Body of pancreas (tissue), 4 donors: ENCODE measurements around the gene NPAS1. TPM values are rescaled to one million over a fixed set of nuclear protein-coding genes. Genes with fewer than 3 reads are reported as not detected.

Experiments used
- ATAC-seq: fragments of 150-250 bp; one replicate; pipeline ENCODE4 v1.9.1; 2016
- DNase-seq, 4 donors: peaks; one replicate each; pipeline ENCODE4 v3.0.0-alpha.2; 2019
- H3K27ac ChIP-seq, 4 donors: fragments of 200-600 bp; sonication (generic); 1 replicate in 3 of 4; 2 replicates in 1 of 4; pipeline versions ENCODE4 v1.5.1 to v1.6.1; 2016 to 2019; ENCODE audit warnings: mild to moderate bottlenecking in 1 of 4, mixed read lengths in 1 of 4, moderate library complexity in 1 of 4
- H3K27me3 ChIP-seq, 2 donors: fragments of 200-600 bp; sonication (generic); one replicate each; pipeline ENCODE4 v1.6.0; 2016; ENCODE audit warnings: mild to moderate bottlenecking in 1 of 2
- H3K36me3 ChIP-seq, 2 donors: fragments of 200-600 bp; sonication (generic); replicated peaks in 1 of 2; 2 replicates each; pipeline ENCODE4 v1.5.1; 2016; ENCODE audit warnings: low read depth in 2 of 2; ENCODE audit not compliant: insufficient read depth in 1 of 2
- H3K4me1 ChIP-seq: fragments of 200-600 bp; sonication (generic); one replicate; pipeline ENCODE4 v1.6.0; 2016
- H3K4me3 ChIP-seq, 2 donors: fragments of 200-600 bp; sonication (generic); 1 replicate in 1 of 2; 2 replicates in 1 of 2; pipeline ENCODE4 v1.5.1; 2016 to 2019
- H3K9me3 ChIP-seq, 3 donors: fragments of 200-600 bp; sonication (generic); 1 replicate in 2 of 3; 2 replicates in 1 of 3; pipeline ENCODE4 v1.5.1; 2016
- CTCF ChIP-seq, 7 experiments: fragments of 450-650 bp in 4 of 7; fragments of 200-600 bp in 3 of 7; sonication (generic) in 3 of 7; IDR thresholded peaks; one replicate each; pipeline ENCODE4 v1.5.1; 2016 to 2019; ENCODE audit warnings: antibody characterized with exemption in 7 of 7
- POLR2A ChIP-seq, 3 donors: fragments of 450-650 bp; IDR thresholded peaks; one replicate each; pipeline ENCODE4 v1.6.1; 2016; ENCODE audit warnings: antibody characterized with exemption in 3 of 3, mild to moderate bottlenecking in 2 of 3
- WGBS, 2 donors: methylation state at CpG; one replicate each; pipeline ENCODE4 v1.1.5; 2017; 5-methylcytosine and 5-hydroxymethylcytosine counted together
- intact Hi-C: fragments of 100-400 bp; cut with DNase I; formaldehyde crosslinking; loops from one replicate; pipeline ENCODE4 v1.15.1; 2023
- total RNA-seq, 2 donors: library from RNA; depleted of rRNA; stranded (reverse); fragments of >200 nt; gene quantifications; one replicate each; pipeline ENCODE4 v1.1.0, GENCODE V29; 2016

NPAS1 gene
- total RNA-seq, 2 donors from 2014 or later, result not detected

- Histone ChIP-seq H3K27me3 (no peaks in the 10 kb centered on the region), H3K4me3 (no peak overlapping the region), H3K36me3 (peaks cover 0 to 17% of the 10 kb centered on the region in 2 donors), H3K9me3 (peaks cover 0 to 6% (median 0%) of the 10 kb centered on the region in 3 donors), H3K4me1 (peaks cover 6% of the 10 kb centered on the region), H3K27ac (no peak overlapping the region)
- WGBS, 2 donors, result 90 to 91% methylated on average over 10 to 11 of the region's 11 CpGs
- ATAC-seq (no peak), DNase-seq (no peak)
- intact Hi-C loops, result no loop called here
- TF ChIP-seq CTCF (IDR thresholded peaks at IDR 0.05) (no peak), POLR2A (IDR thresholded peaks at IDR 0.05) (no peak)
Measured at GRCh38 chr19:47001584-47001983, 18.1 kb upstream of the NPAS1 start.

- Histone ChIP-seq H3K4me1 (peaks cover 6% of the 10 kb centered on the region), H3K4me3 (no peak overlapping the region), H3K27me3 (no peaks in the 10 kb centered on the region), H3K27ac (no peak overlapping the region), H3K9me3 (peaks cover 0 to 6% (median 0%) of the 10 kb centered on the region in 3 donors), H3K36me3 (peaks cover 0 to 17% of the 10 kb centered on the region in 2 donors)
- ATAC-seq (no peak), DNase-seq (no peak)
- intact Hi-C loops, result no loop called here
- TF ChIP-seq CTCF (IDR thresholded peaks at IDR 0.05) (no peak), POLR2A (IDR thresholded peaks at IDR 0.05) (no peak)
- WGBS, 2 donors, result 69 to 76% methylated on average over 11 to 23 of the region's 23 CpGs
Measured at GRCh38 chr19:47002106-47002766, 17.4 kb upstream of the NPAS1 start.

GRCh38 chr19:47002853-47003610, 16.6 kb upstream of the NPAS1 start:
- H3K4me3 ChIP-seq, result no peak overlapping the region
- WGBS, 2 donors, result 76 to 84% methylated on average over 25 to 26 of the region's 26 CpGs
- H3K27me3 ChIP-seq, result no peaks in the 10 kb centered on the region
- no peak for DNase-seq
- H3K27ac ChIP-seq, result no peak overlapping the region
- no peak for ATAC-seq
- H3K9me3 ChIP-seq, result peaks cover 0 to 6% (median 0%) of the 10 kb centered on the region in 3 donors
- no peak for TF ChIP-seq CTCF (IDR thresholded peaks at IDR 0.05)
- TF ChIP-seq POLR2A (IDR thresholded peaks at IDR 0.05), result no peak
- H3K36me3 ChIP-seq, result peaks cover 0 to 16% of the 10 kb centered on the region in 2 donors
- peaks cover 6% of the 10 kb centered on the region for H3K4me1 ChIP-seq
- intact Hi-C loops, result no loop called here

DNA sequence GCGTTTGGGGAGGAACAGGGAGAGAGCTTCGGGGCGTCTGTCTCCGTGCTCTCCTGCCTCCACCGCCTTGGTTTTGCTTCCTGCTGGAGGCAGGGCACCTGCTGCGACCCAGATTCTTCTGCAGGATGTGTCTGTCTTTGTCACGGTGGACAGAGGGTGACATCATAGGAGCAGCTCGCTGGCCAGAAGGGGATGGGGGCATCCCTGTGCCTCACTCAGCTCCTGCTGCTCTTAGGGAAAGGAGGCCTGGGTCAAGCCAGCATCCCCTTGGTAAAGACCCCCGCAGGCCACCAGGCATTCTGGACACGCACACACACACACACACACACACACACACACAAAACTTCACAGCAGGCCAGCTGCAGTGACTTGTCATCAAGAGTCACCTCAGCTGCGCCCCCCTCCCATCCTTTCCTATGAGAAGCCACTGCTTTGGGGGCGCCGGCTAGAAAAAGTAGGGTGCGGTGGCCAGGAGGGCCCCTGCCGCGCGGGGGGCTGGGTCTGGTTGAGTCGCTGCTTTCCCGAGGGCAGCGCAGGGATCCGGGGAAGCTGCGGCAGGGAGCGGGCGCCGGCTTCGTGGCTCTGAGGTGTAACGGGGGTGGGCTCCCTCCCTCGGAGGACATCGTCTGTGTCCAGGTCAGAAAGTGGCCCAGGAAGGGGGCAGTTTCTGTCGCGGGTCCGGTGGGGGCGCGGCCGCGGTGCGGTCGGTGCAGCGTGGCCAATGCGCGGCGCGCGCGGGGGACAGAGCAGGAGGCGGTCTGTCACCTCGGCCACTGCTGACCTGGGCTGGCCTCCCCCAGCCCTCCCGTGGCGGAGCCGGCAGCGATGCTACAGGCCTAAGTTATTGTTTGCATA, 15.8 kb upstream of the NPAS1 start:
- H3K27ac ChIP-seq, result no peak overlapping the region
- H3K27me3 ChIP-seq, result no peaks in the 10 kb centered on the region
- H3K4me3 ChIP-seq, result no peak overlapping the region
- H3K9me3 ChIP-seq, result peaks cover 0 to 6% (median 0%) of the 10 kb centered on the region in 3 donors
- no peak for TF ChIP-seq POLR2A (IDR thresholded peaks at IDR 0.05)
- no peak for TF ChIP-seq CTCF (IDR thresholded peaks at IDR 0.05)
- intact Hi-C loops, result no loop called here
- H3K4me1 ChIP-seq, result peaks cover 6% of the 10 kb centered on the region
- WGBS, 2 donors, result 16 to 27% methylated on average over 25 to 51 of the region's 51 CpGs
- ATAC-seq, result no peak
- DNase-seq, result no peak
- peaks cover 0 to 16% of the 10 kb centered on the region in 2 donors for H3K36me3 ChIP-seq
